H9 (cell line): ENCODE measurements around the gene GABRB2. TPM values are rescaled to one million over a fixed set of nuclear protein-coding genes. Genes with fewer than 3 reads are reported as not detected.

Source experiments
- DNase-seq: peaks from one replicate; pipeline ENCODE4 v3.0.0-alpha.2; 2017
- H2AFZ ChIP-seq: one replicate; pipeline ENCODE4 v1.6.1; 2013; ENCODE audit warnings: mild to moderate bottlenecking, low read length, control low read depth, moderate library complexity
- H2AK5ac ChIP-seq: 2 replicates; pipeline ENCODE4 v1.6.1; 2013; ENCODE audit warnings: low read length, control low read depth, mixed read lengths; ENCODE audit not compliant: insufficient read length
- H2BK120ac ChIP-seq: one replicate; pipeline ENCODE4 v1.6.1; 2013; ENCODE audit warnings: low read depth, mild to moderate bottlenecking, low read length, control low read depth, inconsistent platforms; ENCODE audit not compliant: poor library complexity, severe bottlenecking
- H2BK12ac ChIP-seq: 2 replicates; pipeline ENCODE4 v1.6.1; 2013; ENCODE audit warnings: low read length, control low read depth, mixed read lengths, low read depth; ENCODE audit not compliant: insufficient read length
- H2BK15ac ChIP-seq: 2 replicates; pipeline ENCODE4 v1.6.1; 2013; ENCODE audit warnings: low read depth, low read length, control low read depth
- H2BK20ac ChIP-seq: one replicate; pipeline ENCODE4 v1.6.1; 2013; ENCODE audit warnings: low read depth, mild to moderate bottlenecking, low read length, control low read depth, inconsistent platforms; ENCODE audit not compliant: poor library complexity, severe bottlenecking
- H2BK5ac ChIP-seq: 2 replicates; pipeline ENCODE4 v1.6.1; 2013; ENCODE audit warnings: low read length, control low read depth, mixed read lengths; ENCODE audit not compliant: insufficient read length
- H3K14ac ChIP-seq: 2 replicates; pipeline ENCODE4 v1.6.1; 2013; ENCODE audit warnings: low read length, control low read depth; ENCODE audit not compliant: insufficient read depth
- H3K18ac ChIP-seq: 2 replicates; pipeline ENCODE4 v1.6.1; 2013; ENCODE audit warnings: low read depth, mild to moderate bottlenecking, mixed read lengths, low read length, control low read depth; ENCODE audit not compliant: insufficient read length
- H3K23ac ChIP-seq: 2 replicates; pipeline ENCODE4 v1.6.1; 2013; ENCODE audit warnings: low read length, control low read depth, mixed read lengths, low read depth; ENCODE audit not compliant: insufficient read length
- H3K23me2 ChIP-seq: 2 replicates; pipeline ENCODE4 v1.6.1; 2013; ENCODE audit warnings: low read depth, mild to moderate bottlenecking, mixed read lengths, low read length, control low read depth; ENCODE audit not compliant: insufficient read length, poor library complexity, severe bottlenecking
- H3K27ac ChIP-seq: 2 replicates; pipeline ENCODE4 v1.5.1; 2013; ENCODE audit warnings: low read length, control low read depth, mixed read lengths, low read depth; ENCODE audit not compliant: insufficient read length
- H3K27me3 ChIP-seq: 2 replicates; pipeline ENCODE4 v1.6.1; 2013; ENCODE audit warnings: low read length, control low read depth, inconsistent platforms; ENCODE audit not compliant: insufficient read depth
- H3K4ac ChIP-seq: 2 replicates; pipeline ENCODE4 v1.6.1; 2013; ENCODE audit warnings: low read depth, mild to moderate bottlenecking, control low read depth, inconsistent platforms, low read length, moderate library complexity
- H3K4me1 ChIP-seq: 2 replicates; pipeline ENCODE4 v1.6.1; 2013; ENCODE audit warnings: low read length, control low read depth, inconsistent platforms; ENCODE audit not compliant: insufficient read depth
- H3K4me2 ChIP-seq: 2 replicates; pipeline ENCODE4 v1.6.1; 2013; ENCODE audit warnings: low read length, control low read depth, mixed read lengths; ENCODE audit not compliant: insufficient read length, insufficient read depth
- H3K56ac ChIP-seq: 2 replicates; pipeline ENCODE4 v1.6.1; 2013; ENCODE audit warnings: low read depth, mild to moderate bottlenecking, mixed read lengths, low read length, control low read depth; ENCODE audit not compliant: insufficient read length
- H3K79me1 ChIP-seq: 2 replicates; pipeline ENCODE4 v1.6.1; 2013; ENCODE audit warnings: low read depth, mild to moderate bottlenecking, moderate library complexity, low read length, control low read depth, inconsistent platforms; ENCODE audit not compliant: insufficient read depth, poor library complexity, severe bottlenecking
- H3K79me2 ChIP-seq: 2 replicates; pipeline ENCODE4 v1.6.1; 2013; ENCODE audit warnings: low read length, control low read depth, inconsistent platforms; ENCODE audit not compliant: insufficient read depth
- H3K9ac ChIP-seq: 2 replicates; pipeline ENCODE4 v1.6.1; 2013; ENCODE audit warnings: low read length, control low read depth, mixed read lengths; ENCODE audit not compliant: insufficient read length; ENCODE audit errors: extremely low read depth
- H3K9me3 ChIP-seq: one replicate; pipeline ENCODE4 v1.6.1; 2013; ENCODE audit warnings: low read depth, low read length, inconsistent platforms; ENCODE audit not compliant: control insufficient read depth
- H3T11ph ChIP-seq: one replicate; pipeline ENCODE4 v1.6.1; 2013; ENCODE audit warnings: mild to moderate bottlenecking, low read length, control low read depth, inconsistent platforms
- H4K20me1 ChIP-seq: one replicate; pipeline ENCODE4 v1.6.1; 2013; ENCODE audit not compliant: control insufficient read depth, insufficient read length, insufficient read depth
- H4K5ac ChIP-seq: 2 replicates; pipeline ENCODE4 v1.6.1; 2013; ENCODE audit warnings: low read depth, mild to moderate bottlenecking, mixed read lengths, low read length, control low read depth; ENCODE audit not compliant: insufficient read length
- H4K8ac ChIP-seq: replicated peaks from 2 replicates; pipeline ENCODE4 v1.6.1; 2013; ENCODE audit warnings: low read length, control low read depth, mixed read lengths, low read depth; ENCODE audit not compliant: insufficient read length
- H4K91ac ChIP-seq: 2 replicates; pipeline ENCODE4 v1.6.1; 2013; ENCODE audit warnings: low read depth, mild to moderate bottlenecking, moderate library complexity, mixed read lengths, low read length, control low read depth; ENCODE audit not compliant: insufficient read length
- H3K27ac Mint-ChIP-seq, 3 experiments: 2 replicates in 2 of 3; 3 replicates in 1 of 3; pipeline ENCODE4 v1.8.0; 2020 to 2021; ENCODE audit warnings: mixed read lengths in 3 of 3, mild to moderate bottlenecking in 1 of 3, moderate library complexity in 1 of 3
- H3K27me3 Mint-ChIP-seq: 2 replicates; pipeline ENCODE4 v1.8.0; 2021; ENCODE audit warnings: low read depth, mild to moderate bottlenecking, moderate library complexity, mixed read lengths
- H3K36me3 Mint-ChIP-seq, 3 experiments: 2 replicates in 2 of 3; 3 replicates in 1 of 3; pipeline ENCODE4 v1.8.0; 2020 to 2021; ENCODE audit warnings: low read depth in 3 of 3, mixed read lengths in 3 of 3; ENCODE audit not compliant: insufficient read depth in 1 of 3
- H3K4me1 Mint-ChIP-seq, 2 experiments: 2 replicates each; pipeline ENCODE4 v1.8.0; 2020; ENCODE audit warnings: mixed read lengths in 2 of 2
- H3K4me3 Mint-ChIP-seq, 2 experiments: 2 replicates in 1 of 2; 3 replicates in 1 of 2; pipeline ENCODE4 v1.8.0; 2020 to 2021; ENCODE audit warnings: mild to moderate bottlenecking in 2 of 2, mixed read lengths in 2 of 2, moderate library complexity in 1 of 2
- H3K9me3 Mint-ChIP-seq, 2 experiments: 2 replicates in 1 of 2; 3 replicates in 1 of 2; pipeline ENCODE4 v1.8.0; 2020; ENCODE audit warnings: mild to moderate bottlenecking in 2 of 2, mixed read lengths in 2 of 2, moderate library complexity in 1 of 2
- WGBS: extraction: QIAGEN DNeasy Blood & Tissue Kit; methylation state at CpG from one replicate; pipeline ENCODE4 v1.1.7; 2013; ENCODE audit warnings: missing lambda C conversion rate, low lambda C conversion rate, mixed read lengths; ENCODE audit not compliant: insufficient read length; ENCODE audit errors: extremely low coverage; 5-methylcytosine and 5-hydroxymethylcytosine counted together
- total RNA-seq: library from RNA; stranded (reverse); gene quantifications from 2 replicates; pipeline ENCODE4 v1.2.1, GENCODE V29; 2021
- TF ChIP-seq, protein P1 (sequence below): fragments of 200-600 bp; sonication (generic); conservative IDR thresholded peaks from 3 replicates; pipeline ENCODE4 v1.8.0; 2021; ENCODE audit warnings: antibody characterized with exemption, mild to moderate bottlenecking

GABRB2 gene
- total RNA-seq, 1 experiment from 2014 or later, result 0.20 TPM

- H2AFZ ChIP-seq, result no peak overlapping the region
- no peaks in the 10 kb centered on the region for H4K20me1 ChIP-seq
- Mint-ChIP-seq H3K36me3 (no peaks in the 10 kb centered on the region), H3K27ac (no peak overlapping the region), H3K4me1 (no peaks in the 10 kb centered on the region), H3K27me3 (no peaks in the 10 kb centered on the region), H3K4me3 (no peak overlapping the region), H3K9me3 (peaks cover 0 to 3% of the 10 kb centered on the region in 2 experiments; a peak in 2 of 5 replicates)
- no peaks in the 10 kb centered on the region for H3K23me2 ChIP-seq
- H4K8ac ChIP-seq, result no peak overlapping the region
- no peak overlapping the region for H3K27ac ChIP-seq
- no CpG with 5 or more reads among the region's 1 CpG for WGBS
- no peaks in the 10 kb centered on the region for H3K27me3 ChIP-seq
- no peak overlapping the region for H4K5ac ChIP-seq
- no peak overlapping the region for H4K91ac ChIP-seq
- no peak overlapping the region for H2AK5ac ChIP-seq
- no peak overlapping the region for H3K9ac ChIP-seq
- no peak overlapping the region for H2BK120ac ChIP-seq
- TF ChIP-seq, protein P1, sequence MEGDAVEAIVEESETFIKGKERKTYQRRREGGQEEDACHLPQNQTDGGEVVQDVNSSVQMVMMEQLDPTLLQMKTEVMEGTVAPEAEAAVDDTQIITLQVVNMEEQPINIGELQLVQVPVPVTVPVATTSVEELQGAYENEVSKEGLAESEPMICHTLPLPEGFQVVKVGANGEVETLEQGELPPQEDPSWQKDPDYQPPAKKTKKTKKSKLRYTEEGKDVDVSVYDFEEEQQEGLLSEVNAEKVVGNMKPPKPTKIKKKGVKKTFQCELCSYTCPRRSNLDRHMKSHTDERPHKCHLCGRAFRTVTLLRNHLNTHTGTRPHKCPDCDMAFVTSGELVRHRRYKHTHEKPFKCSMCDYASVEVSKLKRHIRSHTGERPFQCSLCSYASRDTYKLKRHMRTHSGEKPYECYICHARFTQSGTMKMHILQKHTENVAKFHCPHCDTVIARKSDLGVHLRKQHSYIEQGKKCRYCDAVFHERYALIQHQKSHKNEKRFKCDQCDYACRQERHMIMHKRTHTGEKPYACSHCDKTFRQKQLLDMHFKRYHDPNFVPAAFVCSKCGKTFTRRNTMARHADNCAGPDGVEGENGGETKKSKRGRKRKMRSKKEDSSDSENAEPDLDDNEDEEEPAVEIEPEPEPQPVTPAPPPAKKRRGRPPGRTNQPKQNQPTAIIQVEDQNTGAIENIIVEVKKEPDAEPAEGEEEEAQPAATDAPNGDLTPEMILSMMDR, result no peak
- H3K4ac ChIP-seq, result no peak overlapping the region
- H3K9me3 ChIP-seq, result no peaks in the 10 kb centered on the region
- no peak overlapping the region for H2BK20ac ChIP-seq
- no peaks in the 10 kb centered on the region for H3K4me1 ChIP-seq
- H3K23ac ChIP-seq, result no peak overlapping the region
- no peak overlapping the region for H3K4me2 ChIP-seq
- no peaks in the 10 kb centered on the region for H3K79me2 ChIP-seq
- H3K79me1 ChIP-seq, result no peaks in the 10 kb centered on the region
- no peak overlapping the region for H3T11ph ChIP-seq
- no peak overlapping the region for H3K18ac ChIP-seq
- H2BK5ac ChIP-seq, result no peak overlapping the region
- no peak overlapping the region for H3K56ac ChIP-seq
- no peak overlapping the region for H2BK15ac ChIP-seq
- H3K14ac ChIP-seq, result no peak overlapping the region
- no peak for DNase-seq
- H2BK12ac ChIP-seq, result no peak overlapping the region
These were observed 244.0 kb downstream of the GABRB2 start for GRCh38 chr5:161302559-161302958.
